ENCODE results near the gene BABAM2.

DNA sequence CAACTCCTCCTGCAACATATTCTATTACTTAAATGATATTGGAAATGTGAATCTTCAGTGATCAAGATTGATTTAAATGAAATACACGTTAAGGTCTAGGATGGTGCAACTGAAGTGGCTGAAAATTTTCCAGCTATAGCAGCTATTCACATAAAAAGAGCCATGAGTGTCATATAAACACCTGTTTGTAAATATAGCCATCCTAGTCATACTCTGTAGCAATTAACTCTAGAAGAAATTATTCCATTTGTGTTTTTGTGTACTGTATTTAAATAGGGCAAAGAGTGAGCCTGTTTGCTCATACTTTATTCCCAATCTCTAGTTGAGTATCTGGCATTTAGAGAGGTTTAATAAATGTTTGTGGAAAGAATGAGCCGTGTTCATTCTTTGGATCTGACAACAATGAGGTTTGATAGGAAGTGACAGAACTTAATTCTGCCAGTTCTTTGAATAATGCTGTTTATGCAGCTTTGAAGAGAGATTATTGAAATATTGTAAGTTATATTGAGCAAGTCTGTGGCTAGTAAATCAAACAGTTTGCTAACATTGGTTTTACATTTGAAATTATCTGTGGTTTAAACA lies 49.7 kb downstream of the BABAM2 start:
- TF ChIP-seq EZH2phosphoT487 (IDR thresholded peaks at IDR 0.05; ENCODE audit: borderline replicate concordance, low read depth, low read length) = no peak
- TF ChIP-seq, protein P1, sequence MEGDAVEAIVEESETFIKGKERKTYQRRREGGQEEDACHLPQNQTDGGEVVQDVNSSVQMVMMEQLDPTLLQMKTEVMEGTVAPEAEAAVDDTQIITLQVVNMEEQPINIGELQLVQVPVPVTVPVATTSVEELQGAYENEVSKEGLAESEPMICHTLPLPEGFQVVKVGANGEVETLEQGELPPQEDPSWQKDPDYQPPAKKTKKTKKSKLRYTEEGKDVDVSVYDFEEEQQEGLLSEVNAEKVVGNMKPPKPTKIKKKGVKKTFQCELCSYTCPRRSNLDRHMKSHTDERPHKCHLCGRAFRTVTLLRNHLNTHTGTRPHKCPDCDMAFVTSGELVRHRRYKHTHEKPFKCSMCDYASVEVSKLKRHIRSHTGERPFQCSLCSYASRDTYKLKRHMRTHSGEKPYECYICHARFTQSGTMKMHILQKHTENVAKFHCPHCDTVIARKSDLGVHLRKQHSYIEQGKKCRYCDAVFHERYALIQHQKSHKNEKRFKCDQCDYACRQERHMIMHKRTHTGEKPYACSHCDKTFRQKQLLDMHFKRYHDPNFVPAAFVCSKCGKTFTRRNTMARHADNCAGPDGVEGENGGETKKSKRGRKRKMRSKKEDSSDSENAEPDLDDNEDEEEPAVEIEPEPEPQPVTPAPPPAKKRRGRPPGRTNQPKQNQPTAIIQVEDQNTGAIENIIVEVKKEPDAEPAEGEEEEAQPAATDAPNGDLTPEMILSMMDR (conservative IDR thresholded peaks at IDR 0.05; ENCODE audit: low read length) = no peak
